Karpas-422 (cell line): ENCODE results near the gene PRKAR2B. TPM values are rescaled to one million over a fixed set of nuclear protein-coding genes. Genes with fewer than 3 reads are reported as not detected.

Experiments used
- DNase-seq: peaks from one replicate; pipeline ENCODE4 v3.0.0-alpha.2; 2015
- H2AFZ ChIP-seq: fragments of 200-600 bp; sonication (generic); 2 replicates; pipeline ENCODE4 v1.6.1; 2014; ENCODE audit warnings: antibody characterized with exemption, low read length, mixed read lengths
- H3K27ac ChIP-seq: fragments of 200-600 bp; sonication (generic); 2 replicates; pipeline ENCODE4 v1.5.1; 2014; ENCODE audit warnings: mild to moderate bottlenecking, low read length, moderate library complexity
- H3K27me3 ChIP-seq: fragments of 200-600 bp; sonication (generic); 2 replicates; pipeline ENCODE4 v1.6.1; 2014; ENCODE audit warnings: low read length, mixed read lengths
- H3K36me3 ChIP-seq: fragments of 200-600 bp; sonication (generic); 2 replicates; pipeline ENCODE4 v1.6.1; 2014; ENCODE audit warnings: low read length, mixed read lengths; ENCODE audit not compliant: insufficient read depth
- H3K4me1 ChIP-seq: fragments of 200-600 bp; sonication (generic); 2 replicates; pipeline ENCODE4 v1.6.1; 2014; ENCODE audit warnings: mild to moderate bottlenecking, low read length, mixed read lengths
- H3K4me2 ChIP-seq: fragments of 200-600 bp; sonication (generic); 2 replicates; pipeline ENCODE4 v1.6.1; 2014; ENCODE audit warnings: low read length, low read depth, mild to moderate bottlenecking; ENCODE audit not compliant: poor library complexity, severe bottlenecking
- H3K4me3 ChIP-seq: fragments of 200-600 bp; sonication (generic); 2 replicates; pipeline ENCODE4 v1.5.1; 2014; ENCODE audit warnings: mild to moderate bottlenecking, antibody characterized with exemption, low read length, mixed read lengths
- H3K79me2 ChIP-seq: fragments of 200-600 bp; sonication (generic); 2 replicates; pipeline ENCODE4 v1.6.1; 2014; ENCODE audit warnings: mild to moderate bottlenecking, low read length, mixed read lengths
- H3K9ac ChIP-seq: fragments of 200-600 bp; sonication (generic); 2 replicates; pipeline ENCODE4 v1.6.0; 2014; ENCODE audit warnings: low read length
- H3K9me2 ChIP-seq: fragments of 200-600 bp; sonication (generic), shearing (Covaris generic); replicated peaks from 2 replicates; pipeline ENCODE4 v1.6.0; 2014; ENCODE audit warnings: mild to moderate bottlenecking, low read length, moderate library complexity; ENCODE audit not compliant: insufficient read depth
- H3K9me3 ChIP-seq: fragments of 300-700, 200-600 bp; sonication (generic); 2 replicates; pipeline ENCODE4 v1.6.1; 2014; ENCODE audit warnings: low read length, mixed read lengths
- H4K20me1 ChIP-seq: fragments of 200-600 bp; sonication (generic); 2 replicates; pipeline ENCODE4 v1.6.1; 2014; ENCODE audit warnings: mild to moderate bottlenecking, antibody characterized with exemption, low read length, low read depth; ENCODE audit not compliant: insufficient read depth
- total RNA-seq: library from RNA; depleted of rRNA; stranded (reverse); fragments of >200 nt; shearing (Covaris generic); gene quantifications from 2 replicates; pipeline ENCODE4 v1.2.3, GENCODE V29; 2014; ENCODE audit warnings: low replicate concordance

The PRKAR2B gene
- total RNA-seq, 1 experiment from 2014 or later: 0.67 TPM

DNA sequence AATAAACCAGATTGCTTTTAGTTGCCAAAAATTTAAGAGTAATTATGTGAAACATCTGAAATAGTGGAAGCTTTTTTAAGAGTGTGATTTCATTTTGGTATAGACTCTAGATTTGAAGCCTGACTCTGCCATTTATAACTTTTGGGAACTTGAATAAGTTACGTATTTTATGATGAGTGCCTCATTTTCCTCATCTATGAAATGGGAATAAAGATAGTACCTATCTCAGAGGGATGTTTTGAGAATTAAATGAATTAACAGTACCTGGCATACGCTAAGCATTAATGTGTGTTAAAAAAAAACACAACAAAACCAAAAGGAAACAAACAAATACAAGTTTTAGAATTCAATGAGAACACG is 12.9 kb downstream of the PRKAR2B start:
- Histone ChIP-seq H3K79me2 (no peaks in the 10 kb centered on the region), H3K9ac (no peak overlapping the region), H3K9me3 (no peaks in the 10 kb centered on the region), H4K20me1 (no peaks in the 10 kb centered on the region), H3K9me2 (no peaks in the 10 kb centered on the region), H2AFZ (no peak overlapping the region), H3K4me1 (no peaks in the 10 kb centered on the region), H3K36me3 (no peaks in the 10 kb centered on the region), H3K27ac (no peak overlapping the region), H3K27me3 (no peaks in the 10 kb centered on the region), H3K4me2 (no peak overlapping the region), H3K4me3 (no peak overlapping the region)
- no peak for DNase-seq

DNA sequence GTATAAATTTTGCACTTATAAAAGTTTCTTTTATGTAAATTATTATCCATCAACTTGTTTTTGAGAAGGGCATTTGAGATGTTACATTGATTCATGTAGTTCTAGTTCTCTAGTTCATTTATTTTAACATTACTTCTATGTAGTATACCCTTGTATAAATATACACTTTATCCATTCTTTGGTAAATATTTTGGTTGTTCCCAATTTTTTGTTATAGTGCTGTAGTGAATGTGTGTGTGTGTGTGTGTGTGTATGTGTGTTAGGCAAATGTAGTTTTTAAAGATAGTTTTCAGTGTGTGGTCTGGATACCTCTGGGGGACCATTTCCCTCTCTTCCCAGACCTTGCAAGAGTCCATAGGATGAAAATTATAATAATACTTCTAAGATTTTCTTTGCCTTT is 15.0 kb downstream of the PRKAR2B start:
- Histone ChIP-seq H2AFZ (no peak overlapping the region), H3K9ac (no peak overlapping the region), H3K36me3 (no peaks in the 10 kb centered on the region), H3K4me1 (no peaks in the 10 kb centered on the region), H3K27ac (no peak overlapping the region), H3K4me2 (no peak overlapping the region), H3K9me2 (no peaks in the 10 kb centered on the region), H3K79me2 (no peaks in the 10 kb centered on the region), H3K27me3 (no peaks in the 10 kb centered on the region), H3K4me3 (no peak overlapping the region), H4K20me1 (no peaks in the 10 kb centered on the region), H3K9me3 (no peaks in the 10 kb centered on the region)
- DNase-seq: no peak

DNA sequence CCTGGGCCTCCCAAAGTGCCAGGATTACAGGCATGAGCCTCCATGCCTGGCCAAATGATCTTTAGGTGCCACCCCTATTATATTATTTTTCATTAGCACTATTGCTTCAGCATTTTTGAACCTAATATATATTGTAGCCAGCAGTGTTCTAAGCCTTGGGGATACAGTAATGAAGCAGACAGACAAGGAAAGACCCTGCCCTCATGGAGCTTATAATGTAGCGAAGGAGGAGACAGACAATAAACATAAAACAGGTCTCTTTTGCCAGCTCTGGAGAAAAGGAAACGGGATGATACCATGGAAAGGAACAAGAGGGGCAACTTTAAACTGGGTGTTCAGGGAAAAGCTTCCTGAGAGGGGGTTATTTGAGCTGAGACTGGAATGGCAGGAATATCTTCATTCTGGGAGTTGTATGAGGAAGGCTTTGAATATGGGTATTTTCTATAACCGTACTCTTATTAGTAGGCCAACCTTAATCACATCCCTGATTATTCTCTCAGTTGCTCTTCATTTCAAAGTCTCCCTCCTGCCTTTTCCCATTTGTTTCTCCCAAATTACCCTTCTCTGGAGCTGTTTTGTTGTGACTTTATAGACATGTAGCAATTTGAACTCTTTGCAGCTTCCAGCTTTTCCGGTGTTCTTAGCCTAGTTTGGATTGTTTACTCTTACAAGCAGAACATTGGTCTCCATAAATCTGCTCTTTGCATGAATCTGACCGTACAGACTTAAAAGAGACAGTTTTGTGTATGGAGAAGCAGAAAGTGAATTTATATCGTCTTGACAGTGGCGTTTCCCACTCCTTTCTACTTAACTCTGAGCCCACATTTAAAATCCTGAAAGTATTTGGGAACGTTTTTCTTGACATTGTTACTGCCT is 19.0 kb downstream of the PRKAR2B start:
- Histone ChIP-seq H3K9me2 (no peaks in the 10 kb centered on the region), H3K4me2 (no peak overlapping the region), H2AFZ (no peak overlapping the region), H3K4me1 (no peaks in the 10 kb centered on the region), H4K20me1 (no peaks in the 10 kb centered on the region), H3K9ac (no peak overlapping the region), H3K36me3 (no peaks in the 10 kb centered on the region), H3K9me3 (no peaks in the 10 kb centered on the region), H3K27ac (no peak overlapping the region), H3K4me3 (no peak overlapping the region), H3K79me2 (no peaks in the 10 kb centered on the region), H3K27me3 (no peaks in the 10 kb centered on the region)
- DNase-seq: no peak

DNA sequence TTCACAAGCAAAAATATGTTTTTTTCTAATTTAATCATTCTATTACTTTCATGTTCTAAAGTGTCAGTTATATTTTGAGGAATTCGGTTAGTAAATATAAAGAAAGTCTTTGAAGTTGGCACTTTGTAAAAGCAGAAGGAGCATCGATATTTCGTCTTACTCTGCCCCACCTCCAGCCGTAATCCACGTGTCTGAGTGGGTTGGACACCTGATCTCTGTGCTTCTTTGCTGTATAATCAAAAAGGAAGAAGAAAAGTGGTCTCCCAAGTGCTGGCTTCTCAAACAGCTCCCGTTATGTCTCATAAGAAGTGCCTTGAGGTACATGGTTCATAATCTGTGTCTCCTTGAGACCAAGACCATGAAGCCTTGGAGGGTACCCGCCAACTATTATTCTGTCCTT is 19.8 kb downstream of the PRKAR2B start:
- Histone ChIP-seq H3K9ac (no peak overlapping the region), H3K9me3 (no peaks in the 10 kb centered on the region), H3K79me2 (no peaks in the 10 kb centered on the region), H3K4me2 (no peak overlapping the region), H4K20me1 (no peaks in the 10 kb centered on the region), H3K27me3 (no peaks in the 10 kb centered on the region), H3K4me1 (no peaks in the 10 kb centered on the region), H3K4me3 (no peak overlapping the region), H2AFZ (no peak overlapping the region), H3K9me2 (no peaks in the 10 kb centered on the region), H3K27ac (no peak overlapping the region), H3K36me3 (no peaks in the 10 kb centered on the region)
- no peak for DNase-seq

DNA sequence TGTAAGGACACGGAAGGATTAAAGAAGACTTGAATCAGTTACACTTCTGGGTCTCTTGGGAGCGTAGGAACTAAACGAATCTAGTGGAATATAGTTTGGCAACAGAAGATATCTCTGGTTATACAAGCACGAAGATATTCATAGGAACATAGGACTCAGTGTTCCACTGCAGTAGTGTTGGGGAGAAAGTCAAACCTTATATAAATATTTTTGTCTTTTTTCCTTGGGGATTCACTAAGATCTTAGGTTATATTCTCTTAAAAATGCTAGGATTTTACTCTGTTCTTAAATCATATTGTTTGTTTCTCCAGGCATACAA is 21.4 kb downstream of the PRKAR2B start:
- no peak overlapping the region for H3K9ac ChIP-seq
- H4K20me1 ChIP-seq: no peaks in the 10 kb centered on the region
- H3K36me3 ChIP-seq: no peaks in the 10 kb centered on the region
- no peak overlapping the region for H2AFZ ChIP-seq
- no peaks in the 10 kb centered on the region for H3K79me2 ChIP-seq
- no peak overlapping the region for H3K27ac ChIP-seq
- H3K4me2 ChIP-seq: no peak overlapping the region
- no peak overlapping the region for H3K4me3 ChIP-seq
- H3K9me2 ChIP-seq: no peaks in the 10 kb centered on the region
- no peaks in the 10 kb centered on the region for H3K4me1 ChIP-seq
- no peak for DNase-seq
- H3K27me3 ChIP-seq: no peaks in the 10 kb centered on the region
- no peaks in the 10 kb centered on the region for H3K9me3 ChIP-seq

DNA sequence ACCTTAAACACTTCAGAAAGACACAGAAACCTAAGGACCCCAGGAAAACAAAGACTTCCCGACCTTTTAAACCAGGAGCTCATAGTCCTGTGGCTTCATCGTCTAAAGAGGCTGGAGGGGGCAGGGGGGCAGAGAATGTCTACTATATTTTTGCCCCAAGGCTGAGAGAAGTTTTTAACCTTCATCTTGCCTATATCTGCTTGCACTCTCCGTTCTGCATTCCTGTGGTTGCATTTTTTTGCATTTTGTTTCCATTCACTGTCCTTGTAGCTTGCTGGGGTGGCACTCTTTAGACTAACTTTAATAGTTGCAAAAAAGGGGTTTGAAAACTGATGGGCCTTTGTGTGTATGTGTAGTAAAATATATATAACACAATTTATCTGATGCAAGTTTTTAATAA is 23.7 kb downstream of the PRKAR2B start:
- H3K4me2 ChIP-seq: no peak overlapping the region
- H3K4me3 ChIP-seq: no peak overlapping the region
- H3K27me3 ChIP-seq: no peaks in the 10 kb centered on the region
- H3K9me3 ChIP-seq: no peaks in the 10 kb centered on the region
- no peak overlapping the region for H3K9ac ChIP-seq
- no peak overlapping the region for H3K27ac ChIP-seq
- DNase-seq: no peak
- no peaks in the 10 kb centered on the region for H4K20me1 ChIP-seq
- H3K36me3 ChIP-seq: no peaks in the 10 kb centered on the region
- H3K9me2 ChIP-seq: no peaks in the 10 kb centered on the region
- H3K4me1 ChIP-seq: no peaks in the 10 kb centered on the region
- no peaks in the 10 kb centered on the region for H3K79me2 ChIP-seq
- no peak overlapping the region for H2AFZ ChIP-seq

DNA sequence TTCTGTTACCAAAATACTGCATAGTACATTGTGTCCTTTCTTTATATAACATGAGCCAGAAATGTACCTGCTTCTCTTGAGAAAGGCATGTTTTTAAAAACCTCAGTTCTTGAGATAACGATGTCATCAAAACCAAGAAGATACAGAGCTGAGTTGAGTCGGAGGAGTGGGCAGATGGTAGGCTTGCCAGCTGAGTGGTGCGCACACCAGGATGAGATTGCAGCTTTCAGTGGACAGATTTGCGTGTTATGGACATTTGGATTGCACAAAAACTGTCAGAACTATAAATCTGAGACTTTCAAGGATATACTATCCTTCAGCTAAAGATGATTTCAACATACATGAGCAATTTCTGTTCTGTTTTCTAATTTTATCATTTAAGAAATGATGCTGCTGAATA is 25.0 kb downstream of the PRKAR2B start:
- no peaks in the 10 kb centered on the region for H3K9me2 ChIP-seq
- H3K9ac ChIP-seq: no peak overlapping the region
- no peaks in the 10 kb centered on the region for H3K79me2 ChIP-seq
- no peaks in the 10 kb centered on the region for H3K36me3 ChIP-seq
- no peaks in the 10 kb centered on the region for H3K9me3 ChIP-seq
- no peak overlapping the region for H2AFZ ChIP-seq
- no peaks in the 10 kb centered on the region for H3K27me3 ChIP-seq
- H3K27ac ChIP-seq: no peak overlapping the region
- no peak overlapping the region for H3K4me3 ChIP-seq
- no peak for DNase-seq
- no peaks in the 10 kb centered on the region for H4K20me1 ChIP-seq
- no peaks in the 10 kb centered on the region for H3K4me1 ChIP-seq
- no peak overlapping the region for H3K4me2 ChIP-seq

DNA sequence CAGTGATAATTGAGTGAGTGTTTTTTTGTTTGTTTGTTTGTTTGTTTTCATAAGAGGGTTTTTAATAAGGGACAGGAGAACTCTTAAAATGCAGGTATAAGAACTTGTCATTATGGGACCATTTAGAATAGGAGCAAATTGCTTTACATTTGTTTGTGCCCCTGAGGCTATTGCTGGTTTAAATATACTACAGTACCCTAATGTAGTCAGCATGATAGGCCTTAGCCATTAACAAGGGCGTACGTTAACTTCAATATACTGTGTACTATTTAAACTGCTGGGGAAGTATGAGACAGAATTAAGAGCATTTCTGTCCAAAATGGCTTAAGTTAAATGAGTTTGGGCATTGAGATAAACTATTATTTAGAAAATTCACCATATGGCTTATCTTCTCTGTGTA is 26.2 kb downstream of the PRKAR2B start:
- Histone ChIP-seq H3K36me3 (no peaks in the 10 kb centered on the region), H4K20me1 (no peaks in the 10 kb centered on the region), H3K27ac (no peak overlapping the region), H3K79me2 (no peaks in the 10 kb centered on the region), H3K4me1 (no peaks in the 10 kb centered on the region), H3K27me3 (no peaks in the 10 kb centered on the region), H3K9ac (no peak overlapping the region), H2AFZ (no peak overlapping the region), H3K4me3 (no peak overlapping the region), H3K9me3 (no peaks in the 10 kb centered on the region), H3K4me2 (no peak overlapping the region), H3K9me2 (no peaks in the 10 kb centered on the region)
- DNase-seq: no peak
